ENCODE results near the gene ZNF554.

DNA sequence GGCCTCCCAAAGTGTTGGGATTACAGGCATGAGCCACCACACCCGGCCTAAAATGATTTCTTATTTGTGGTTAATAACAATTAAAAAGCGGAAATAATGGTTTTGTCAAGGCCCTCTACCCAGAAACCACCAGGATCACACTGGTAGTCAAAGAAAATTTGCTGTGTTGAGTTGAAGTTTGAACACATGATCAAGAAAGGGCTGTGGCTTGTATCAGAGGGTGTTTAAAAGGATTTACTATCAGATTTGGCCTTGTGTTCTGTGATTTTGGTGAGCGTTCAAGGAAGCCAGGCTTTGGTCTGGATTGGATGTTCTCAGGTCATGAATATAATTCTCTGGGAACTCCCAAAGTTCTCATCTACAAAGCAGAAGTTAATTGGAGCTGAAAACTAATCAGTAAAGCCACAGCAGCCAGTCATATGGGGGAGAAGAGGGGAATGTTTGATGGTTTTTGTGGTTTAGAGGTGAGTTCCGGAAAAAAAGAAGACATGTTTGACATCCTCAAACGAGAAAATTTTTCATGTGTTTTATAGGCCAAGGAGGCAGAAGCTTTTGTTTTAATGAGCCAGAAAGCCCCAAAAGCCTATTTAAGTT is 36.9 kb downstream of the ZNF554 start:
- TF ChIP-seq, protein P1, sequence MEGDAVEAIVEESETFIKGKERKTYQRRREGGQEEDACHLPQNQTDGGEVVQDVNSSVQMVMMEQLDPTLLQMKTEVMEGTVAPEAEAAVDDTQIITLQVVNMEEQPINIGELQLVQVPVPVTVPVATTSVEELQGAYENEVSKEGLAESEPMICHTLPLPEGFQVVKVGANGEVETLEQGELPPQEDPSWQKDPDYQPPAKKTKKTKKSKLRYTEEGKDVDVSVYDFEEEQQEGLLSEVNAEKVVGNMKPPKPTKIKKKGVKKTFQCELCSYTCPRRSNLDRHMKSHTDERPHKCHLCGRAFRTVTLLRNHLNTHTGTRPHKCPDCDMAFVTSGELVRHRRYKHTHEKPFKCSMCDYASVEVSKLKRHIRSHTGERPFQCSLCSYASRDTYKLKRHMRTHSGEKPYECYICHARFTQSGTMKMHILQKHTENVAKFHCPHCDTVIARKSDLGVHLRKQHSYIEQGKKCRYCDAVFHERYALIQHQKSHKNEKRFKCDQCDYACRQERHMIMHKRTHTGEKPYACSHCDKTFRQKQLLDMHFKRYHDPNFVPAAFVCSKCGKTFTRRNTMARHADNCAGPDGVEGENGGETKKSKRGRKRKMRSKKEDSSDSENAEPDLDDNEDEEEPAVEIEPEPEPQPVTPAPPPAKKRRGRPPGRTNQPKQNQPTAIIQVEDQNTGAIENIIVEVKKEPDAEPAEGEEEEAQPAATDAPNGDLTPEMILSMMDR (IDR thresholded peaks at IDR 0.05; ENCODE audit: low read depth, low read length, poor library complexity, severe bottlenecking), result no peak
- TF ChIP-seq EZH2phosphoT487 (IDR thresholded peaks at IDR 0.05; ENCODE audit: borderline replicate concordance, low read length), result no peak

All from DOHH2 (cell line).